ENCODE results near the gene INTS4.

DNA sequence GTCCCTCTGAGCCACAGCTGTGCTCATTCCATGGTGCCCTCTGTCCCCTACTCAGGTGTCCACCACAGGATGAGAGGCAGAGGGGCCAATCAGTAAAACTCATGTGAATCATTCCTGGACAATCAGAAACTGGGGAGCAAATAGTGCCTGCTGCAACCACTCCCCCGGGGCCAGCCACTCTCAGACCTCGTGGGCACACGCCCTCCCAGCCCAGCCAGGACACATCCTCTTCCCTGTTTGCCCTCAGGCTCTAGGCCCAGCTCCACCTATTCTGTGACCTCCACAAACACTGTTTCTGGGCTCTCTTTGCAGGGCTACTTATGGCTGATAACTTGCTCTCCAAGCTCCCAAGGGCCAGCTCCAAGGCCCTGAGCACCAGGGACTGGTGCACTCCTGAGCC is 42.6 kb upstream of the INTS4 start:
- TF ChIP-seq, protein P1, sequence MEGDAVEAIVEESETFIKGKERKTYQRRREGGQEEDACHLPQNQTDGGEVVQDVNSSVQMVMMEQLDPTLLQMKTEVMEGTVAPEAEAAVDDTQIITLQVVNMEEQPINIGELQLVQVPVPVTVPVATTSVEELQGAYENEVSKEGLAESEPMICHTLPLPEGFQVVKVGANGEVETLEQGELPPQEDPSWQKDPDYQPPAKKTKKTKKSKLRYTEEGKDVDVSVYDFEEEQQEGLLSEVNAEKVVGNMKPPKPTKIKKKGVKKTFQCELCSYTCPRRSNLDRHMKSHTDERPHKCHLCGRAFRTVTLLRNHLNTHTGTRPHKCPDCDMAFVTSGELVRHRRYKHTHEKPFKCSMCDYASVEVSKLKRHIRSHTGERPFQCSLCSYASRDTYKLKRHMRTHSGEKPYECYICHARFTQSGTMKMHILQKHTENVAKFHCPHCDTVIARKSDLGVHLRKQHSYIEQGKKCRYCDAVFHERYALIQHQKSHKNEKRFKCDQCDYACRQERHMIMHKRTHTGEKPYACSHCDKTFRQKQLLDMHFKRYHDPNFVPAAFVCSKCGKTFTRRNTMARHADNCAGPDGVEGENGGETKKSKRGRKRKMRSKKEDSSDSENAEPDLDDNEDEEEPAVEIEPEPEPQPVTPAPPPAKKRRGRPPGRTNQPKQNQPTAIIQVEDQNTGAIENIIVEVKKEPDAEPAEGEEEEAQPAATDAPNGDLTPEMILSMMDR (conservative IDR thresholded peaks at IDR 0.05; ENCODE audit: low read length) = no peak
- TF ChIP-seq EZH2phosphoT487 (IDR thresholded peaks at IDR 0.05; ENCODE audit: borderline replicate concordance) = no peak

All from Loucy (cell line).